Stimulated activated CD8-positive, alpha-beta memory T cell treated with anti-CD3 and anti-CD28 coated beads, Interleukin-7, amount 100 ng/mL, for 4 hours (primary cell): ENCODE measurements around the gene PPP1R9A.

Experiments
- DNase-seq, 2 donors: peaks; one replicate each; pipeline ENCODE4 v3.0.0-alpha.2; 2020; ENCODE audit warnings: low read depth in 2 of 2

PPP1R9A gene

DNA sequence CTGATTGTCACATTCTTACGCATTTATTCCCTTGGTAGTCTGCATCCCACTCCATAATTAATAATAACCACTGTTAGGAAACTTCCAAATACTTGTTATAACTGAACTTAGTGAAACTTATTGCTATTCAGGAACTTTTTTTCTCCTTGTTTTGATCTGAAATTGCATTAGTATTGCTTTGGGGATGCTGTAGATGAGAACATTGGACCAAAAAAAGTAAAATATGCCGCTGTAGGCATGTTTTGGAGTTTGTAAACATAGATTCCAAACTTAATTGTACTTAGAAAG lies 1.7 kb downstream of the PPP1R9A start:
- DNase-seq = no peak

DNA sequence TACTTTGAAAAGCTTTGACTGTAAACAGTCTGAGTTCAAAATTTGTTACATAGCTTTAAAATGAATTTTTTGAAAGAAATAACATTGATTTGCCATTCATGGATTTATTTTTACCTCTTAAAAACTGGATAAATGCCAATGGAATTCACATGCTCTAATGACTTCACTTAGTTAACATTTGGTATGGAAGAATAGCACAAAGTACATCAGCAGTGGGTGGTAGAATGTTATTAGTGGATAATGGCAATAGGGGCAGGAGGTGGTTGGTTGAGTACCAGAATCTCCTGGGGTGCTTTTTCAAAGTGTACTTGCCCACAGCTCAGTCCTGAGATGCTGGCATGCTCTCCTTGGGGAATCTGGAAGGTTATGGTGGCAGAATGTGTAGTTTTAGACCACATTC lies 4.7 kb downstream of the PPP1R9A start:
- DNase-seq = no peak

DNA sequence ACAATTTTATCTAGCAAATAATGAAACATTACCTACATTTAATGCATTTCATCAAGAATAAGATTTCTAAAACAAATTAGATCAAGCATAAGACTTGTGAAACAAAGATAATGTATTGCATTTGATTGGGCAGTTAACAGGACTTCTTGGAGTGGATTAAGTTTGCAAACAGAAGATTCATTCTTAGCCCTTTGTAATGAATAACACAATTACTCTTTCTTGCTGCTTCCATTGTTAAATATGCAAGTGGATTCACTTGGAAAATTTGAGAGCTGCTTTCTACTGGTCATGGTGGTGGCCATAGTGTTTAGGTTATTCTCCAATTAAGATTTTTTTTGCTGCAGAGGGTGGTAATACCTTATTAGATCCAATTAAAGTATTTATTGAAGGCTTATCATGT lies 6.0 kb downstream of the PPP1R9A start:
- DNase-seq = no peak

DNA sequence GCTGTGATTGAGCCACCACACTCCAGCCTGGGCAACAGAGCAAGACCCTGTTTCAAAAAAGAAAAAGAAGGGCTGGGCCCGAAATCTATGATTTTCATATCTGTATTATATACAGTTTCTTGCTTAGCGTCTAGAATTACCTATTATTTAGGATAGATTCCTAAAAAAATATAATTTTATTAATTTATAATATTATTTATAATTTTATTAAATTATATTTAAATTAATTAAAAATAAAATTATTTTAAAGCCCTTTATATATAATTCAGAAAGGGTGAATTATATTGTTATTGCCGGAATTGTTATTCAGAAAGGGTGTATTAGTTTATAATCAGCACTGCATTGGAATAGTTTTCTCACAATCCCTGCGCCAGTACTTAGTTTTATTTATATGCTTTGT lies 14.5 kb downstream of the PPP1R9A start:
- DNase-seq = no peak

DNA sequence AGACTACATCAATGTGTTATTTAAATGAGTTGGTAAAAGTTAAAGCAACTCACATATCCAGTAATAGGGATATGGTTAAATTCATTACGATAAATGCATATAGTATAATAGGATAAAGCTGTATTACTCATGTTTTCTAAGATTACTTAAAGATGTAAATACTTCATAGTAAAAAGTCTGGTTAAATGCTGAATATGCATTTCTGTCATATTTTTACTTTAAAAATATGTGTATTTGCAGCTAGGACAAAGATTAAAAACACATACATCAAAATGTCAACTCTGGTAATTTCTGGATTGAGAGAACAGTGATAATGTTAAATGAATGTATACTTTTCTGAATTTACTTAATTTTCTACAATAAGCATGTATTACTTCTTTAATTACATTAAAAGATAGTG lies 15.1 kb downstream of the PPP1R9A start:
- no peak for DNase-seq

DNA sequence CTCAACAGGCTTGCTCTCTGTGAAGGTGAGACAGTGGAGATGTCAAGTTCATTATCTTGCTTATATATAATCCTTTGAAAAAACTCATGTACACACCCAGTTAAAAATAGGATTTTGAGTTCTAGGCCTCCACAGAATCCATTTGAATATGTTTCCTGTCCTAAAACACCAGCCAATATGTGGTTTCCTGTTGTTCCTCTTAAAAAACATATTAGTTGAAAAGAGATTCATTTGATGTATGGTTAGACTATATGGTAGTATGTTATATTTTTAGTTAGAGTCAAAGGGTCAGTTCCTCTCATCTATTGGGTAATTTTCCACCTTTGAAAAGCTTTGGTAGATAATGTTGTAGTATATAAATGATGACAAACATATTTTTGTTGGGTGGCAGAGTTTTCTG lies 16.0 kb downstream of the PPP1R9A start:
- DNase-seq = no peak

DNA sequence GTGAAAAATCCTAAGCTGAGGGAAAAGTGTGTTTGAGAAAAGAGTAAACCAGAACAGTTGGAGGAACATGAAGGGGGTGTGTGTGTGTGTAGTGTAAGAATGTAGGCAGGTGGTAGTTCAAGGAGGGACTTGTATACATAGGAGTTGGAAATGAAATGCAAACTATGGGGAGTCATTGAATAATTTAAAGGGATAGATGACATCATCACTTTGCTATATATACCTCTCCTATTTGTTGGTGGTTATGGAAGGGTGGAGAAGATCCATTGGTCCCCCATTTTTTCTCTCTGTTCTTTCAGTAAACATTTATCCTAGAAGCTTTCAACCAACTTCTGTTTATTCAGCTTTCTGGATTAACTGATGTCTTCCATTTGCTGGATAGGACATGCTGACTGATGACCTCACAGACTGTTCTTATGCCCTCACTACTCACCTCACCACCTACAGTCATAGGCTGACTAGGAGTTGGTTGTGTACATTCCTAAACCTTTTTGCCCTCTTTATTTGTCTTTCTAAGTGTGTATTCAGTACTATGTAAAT lies 20.8 kb downstream of the PPP1R9A start:
- no peak for DNase-seq

DNA sequence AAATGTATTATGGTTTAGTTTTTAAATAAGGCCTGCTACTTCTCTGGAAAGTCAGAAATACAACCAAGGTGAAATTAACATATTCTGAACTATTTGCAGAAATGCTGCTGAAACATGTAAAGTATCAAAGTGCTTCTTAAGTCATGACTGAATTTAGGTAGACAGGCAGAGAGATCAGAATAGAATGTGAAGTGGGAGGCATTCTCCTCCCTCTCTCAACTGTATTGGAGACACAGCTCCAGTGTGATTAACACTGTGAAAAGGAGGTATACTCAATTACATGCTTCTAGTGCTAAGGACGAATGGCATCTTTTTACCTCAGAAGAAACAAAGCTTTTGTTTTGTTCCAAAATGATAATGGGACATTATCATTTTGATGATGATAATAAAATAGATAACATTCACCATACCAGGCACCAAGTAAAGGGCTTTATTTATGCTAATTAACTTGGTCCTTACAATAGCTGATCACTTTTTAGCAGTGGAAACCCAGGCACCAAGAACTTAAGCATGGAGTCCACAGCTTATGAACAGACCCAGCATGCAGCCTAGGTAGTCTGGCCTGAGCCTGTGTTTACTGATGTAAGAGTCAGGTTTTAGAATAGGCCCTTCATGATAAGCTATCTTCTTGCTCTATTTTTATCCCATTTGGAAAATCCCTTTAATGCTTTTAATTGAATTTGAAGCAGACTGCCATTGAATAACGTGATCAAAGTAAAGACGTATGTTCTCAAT lies 26.0 kb downstream of the PPP1R9A start:
- DNase-seq = no peak

DNA sequence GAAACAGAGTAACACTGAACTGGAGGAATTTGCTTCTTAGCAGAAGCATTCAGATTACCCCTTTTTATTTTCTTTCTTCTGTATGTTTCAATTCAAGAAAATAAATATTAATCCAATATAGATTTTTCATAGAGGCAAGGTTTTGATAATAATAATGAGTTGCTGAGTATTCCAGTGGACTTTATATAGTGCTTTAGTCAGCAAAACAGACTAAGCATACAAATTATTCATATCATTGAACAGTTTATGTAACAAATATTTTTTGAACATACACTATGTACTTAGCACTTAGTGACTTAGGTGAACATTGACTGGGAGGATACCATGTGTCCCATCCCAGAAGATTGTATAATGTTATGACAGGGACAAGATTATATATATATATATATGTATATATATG lies 32.0 kb downstream of the PPP1R9A start:
- no peak for DNase-seq

DNA sequence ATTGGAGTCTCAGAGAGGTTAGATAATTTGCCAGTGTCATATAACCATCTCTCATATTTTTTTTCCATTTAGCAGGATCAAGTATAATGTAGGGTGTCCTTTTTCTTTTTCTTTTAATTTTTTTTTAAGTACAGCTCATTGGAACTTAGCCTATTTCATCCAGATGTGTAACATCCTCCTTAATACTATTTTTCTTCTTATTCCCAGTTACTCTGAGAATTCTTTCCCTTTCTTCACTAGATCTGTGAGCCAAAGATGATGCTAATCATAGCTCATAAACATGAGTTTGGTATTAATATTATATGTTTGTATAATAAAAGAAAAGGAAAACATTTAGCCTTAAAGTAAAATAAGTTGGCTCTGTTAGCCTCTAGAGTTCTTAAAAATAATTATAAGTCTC lies 32.8 kb downstream of the PPP1R9A start:
- no peak for DNase-seq

DNA sequence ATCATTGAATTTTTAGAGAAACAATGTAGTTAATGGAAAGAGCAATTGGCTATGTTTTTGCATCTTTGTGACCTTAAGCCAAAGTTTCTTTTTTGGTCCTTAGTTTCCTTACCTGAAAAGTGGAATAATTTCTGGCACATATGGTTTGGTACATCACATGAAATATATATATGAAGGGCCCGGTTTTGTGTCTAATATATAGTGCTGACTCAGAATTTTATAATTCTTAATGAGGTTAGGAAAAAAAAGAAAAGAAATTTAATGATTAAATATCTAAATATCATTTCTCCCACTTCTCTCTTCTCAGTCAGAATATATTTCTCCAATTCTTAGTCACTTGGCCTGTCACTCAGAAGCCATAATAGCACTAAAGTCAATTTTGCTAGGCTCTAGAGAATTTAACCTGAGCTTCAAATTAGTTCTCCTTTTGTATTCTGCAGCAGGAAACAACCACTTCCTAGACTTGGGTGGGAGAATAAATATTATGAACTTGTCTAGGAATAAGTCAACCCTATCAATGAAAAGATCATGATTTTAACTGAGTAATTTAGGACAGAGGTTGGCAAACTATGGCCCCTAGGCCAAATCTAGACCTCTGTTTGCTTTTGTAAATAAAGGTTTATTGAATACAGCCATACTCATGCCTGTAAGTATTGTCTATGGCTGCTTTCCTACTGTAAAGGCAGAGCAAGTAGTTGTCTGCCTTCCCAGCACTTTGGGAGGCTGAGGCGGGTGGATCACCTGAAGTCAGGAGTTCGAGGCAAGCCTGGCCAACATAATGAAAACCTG lies 34.6 kb downstream of the PPP1R9A start:
- DNase-seq = no peak

DNA sequence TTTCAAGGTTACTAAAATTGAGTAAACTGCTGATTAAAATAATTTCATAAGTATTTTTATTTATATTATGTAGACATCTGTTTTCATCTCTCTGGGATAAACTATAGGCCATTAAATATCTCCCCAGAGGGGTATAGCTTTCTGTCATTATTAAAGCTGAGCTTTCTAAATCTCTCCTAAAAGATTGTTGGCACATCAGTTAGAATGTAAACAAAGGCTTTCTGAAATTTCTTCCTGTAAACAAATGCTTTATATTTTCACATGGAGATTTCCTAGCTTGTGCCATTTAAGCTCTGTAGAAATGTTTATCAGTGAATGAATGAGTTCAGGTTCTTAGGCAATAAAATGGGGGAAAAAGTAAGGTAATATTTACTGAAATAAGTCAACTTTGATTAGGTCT lies 35.7 kb downstream of the PPP1R9A start:
- DNase-seq = no peak

DNA sequence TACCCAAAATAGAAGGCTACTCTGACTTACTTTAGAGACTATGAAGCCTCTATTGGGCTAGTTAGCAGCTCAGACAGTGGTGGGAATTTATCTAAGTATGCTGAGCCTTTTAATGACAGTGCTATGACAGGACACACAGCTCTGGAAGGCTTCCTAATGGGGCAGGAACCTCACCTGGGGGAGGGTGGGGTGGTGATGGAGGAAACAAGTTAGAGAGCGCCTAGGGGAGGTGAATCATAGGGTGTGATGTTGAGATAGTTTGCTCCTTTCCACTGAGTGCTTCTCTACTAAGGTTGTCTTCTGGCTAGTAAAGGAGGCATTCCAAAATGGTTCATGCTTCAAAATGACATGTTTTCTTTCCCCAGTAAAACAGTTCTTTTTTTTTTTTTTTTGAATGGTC lies 42.1 kb downstream of the PPP1R9A start:
- DNase-seq = no peak

DNA sequence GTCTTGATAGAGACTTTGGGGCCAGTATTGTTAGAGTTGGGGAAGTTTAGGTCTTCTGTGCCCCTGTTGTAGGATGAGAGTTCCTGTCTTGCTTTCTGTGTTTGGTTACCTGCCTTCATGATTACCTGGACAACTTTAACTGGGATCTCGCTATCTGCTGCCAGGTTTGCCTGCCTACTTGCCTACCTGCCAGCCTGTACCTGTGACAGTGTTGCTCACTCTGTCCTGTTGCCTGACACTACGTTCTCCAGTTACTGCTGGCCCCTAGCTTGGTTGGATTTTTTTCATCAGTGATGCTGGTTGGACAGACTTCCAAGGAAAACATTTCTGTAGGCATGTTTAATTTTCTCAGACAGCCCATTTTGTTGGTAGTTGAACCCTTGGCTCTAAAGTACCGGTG lies 48.4 kb downstream of the PPP1R9A start:
- no peak for DNase-seq

DNA sequence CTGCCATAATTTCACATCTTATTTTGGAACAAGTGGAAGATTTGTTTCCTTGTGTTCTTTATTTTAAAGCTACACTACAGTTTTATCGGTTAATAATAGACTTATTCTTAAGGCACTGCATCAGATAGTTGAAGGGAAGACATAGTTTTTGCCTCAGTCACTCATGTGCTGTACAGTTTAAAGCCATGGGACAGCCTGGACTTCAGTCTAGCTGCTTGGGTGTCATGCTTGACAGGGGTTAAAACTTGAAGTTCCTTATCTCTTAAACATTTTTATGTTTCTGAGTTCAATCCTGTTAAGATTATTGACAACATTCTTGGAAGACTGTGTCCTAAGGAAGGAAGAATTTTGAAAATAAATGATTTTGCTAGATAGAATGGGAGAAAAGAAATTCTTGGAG lies 49.7 kb downstream of the PPP1R9A start:
- DNase-seq = no peak

DNA sequence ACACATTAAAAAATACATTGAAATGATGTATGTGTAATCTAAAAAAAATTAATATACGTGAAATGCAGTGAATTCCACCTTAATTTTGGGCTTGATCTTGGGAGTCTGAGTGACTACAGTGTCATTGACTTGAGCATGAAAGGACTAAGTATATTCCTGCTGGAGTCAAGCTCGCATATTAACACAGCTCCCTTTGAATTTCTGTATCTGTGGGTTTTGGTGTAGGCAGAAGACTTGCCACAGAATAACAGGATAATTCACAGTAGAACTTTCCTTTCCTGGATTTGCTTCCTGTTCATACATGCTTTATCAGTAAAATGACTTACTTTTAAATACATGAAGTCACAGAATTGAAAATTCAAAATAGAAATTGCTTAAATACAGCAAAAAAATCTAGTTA lies 55.3 kb downstream of the PPP1R9A start:
- DNase-seq = no peak

DNA sequence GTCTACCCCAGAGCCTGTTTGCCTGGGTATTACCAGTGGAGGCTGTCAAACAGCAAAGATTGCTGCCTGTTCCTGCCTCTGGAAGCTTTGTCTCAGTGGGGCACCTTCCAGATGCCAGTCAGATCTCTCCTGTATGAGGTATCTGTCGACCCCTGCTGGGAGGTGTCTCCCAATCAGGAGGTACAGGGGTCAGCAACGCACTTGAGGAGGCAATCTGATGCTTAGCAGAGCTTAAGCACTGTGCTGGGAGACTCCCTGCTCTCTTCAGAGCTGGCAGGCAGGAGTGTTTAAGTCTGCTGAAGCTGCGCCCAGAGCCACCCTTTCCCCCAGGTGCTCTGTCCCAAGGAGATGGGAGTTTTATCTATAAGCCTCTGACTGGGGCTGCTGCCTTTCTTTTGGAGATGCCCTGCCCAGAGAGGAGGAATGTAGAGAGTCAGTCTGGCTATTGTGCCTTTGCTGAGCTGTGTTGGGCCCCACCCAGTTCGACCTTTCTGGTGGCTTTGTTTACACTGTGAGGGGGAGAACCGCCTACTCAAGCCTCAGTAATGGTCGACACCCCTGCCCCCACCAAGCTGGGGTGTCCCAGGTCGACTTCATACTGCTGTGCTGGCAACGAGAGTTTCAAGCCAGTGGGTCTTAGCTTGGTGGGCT lies 62.2 kb downstream of the PPP1R9A start:
- no peak for DNase-seq

DNA sequence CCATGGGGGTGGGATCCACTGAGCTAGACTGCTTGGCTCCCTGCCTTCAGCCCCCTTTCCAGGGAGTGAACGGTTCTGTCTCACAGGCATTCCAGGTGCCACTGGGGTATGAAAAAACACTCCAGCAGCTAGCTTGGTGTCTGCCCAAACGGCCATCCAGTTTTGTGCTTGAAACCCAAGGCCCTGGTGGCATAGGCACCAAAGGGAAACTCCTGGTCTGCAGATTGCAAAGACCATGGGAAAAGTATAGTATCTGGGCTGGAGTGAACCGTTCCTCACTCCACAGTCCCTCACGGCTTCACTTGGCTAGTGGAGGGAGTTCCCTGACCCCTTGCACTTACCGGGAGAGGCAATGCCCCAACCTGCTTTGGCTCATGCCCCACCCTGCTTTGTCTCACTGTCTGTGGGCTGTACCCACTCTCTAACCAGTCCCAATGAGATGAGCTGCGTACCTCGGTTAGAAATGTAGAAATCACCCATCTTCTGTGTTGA lies 62.7 kb downstream of the PPP1R9A start:
- DNase-seq = no peak

DNA sequence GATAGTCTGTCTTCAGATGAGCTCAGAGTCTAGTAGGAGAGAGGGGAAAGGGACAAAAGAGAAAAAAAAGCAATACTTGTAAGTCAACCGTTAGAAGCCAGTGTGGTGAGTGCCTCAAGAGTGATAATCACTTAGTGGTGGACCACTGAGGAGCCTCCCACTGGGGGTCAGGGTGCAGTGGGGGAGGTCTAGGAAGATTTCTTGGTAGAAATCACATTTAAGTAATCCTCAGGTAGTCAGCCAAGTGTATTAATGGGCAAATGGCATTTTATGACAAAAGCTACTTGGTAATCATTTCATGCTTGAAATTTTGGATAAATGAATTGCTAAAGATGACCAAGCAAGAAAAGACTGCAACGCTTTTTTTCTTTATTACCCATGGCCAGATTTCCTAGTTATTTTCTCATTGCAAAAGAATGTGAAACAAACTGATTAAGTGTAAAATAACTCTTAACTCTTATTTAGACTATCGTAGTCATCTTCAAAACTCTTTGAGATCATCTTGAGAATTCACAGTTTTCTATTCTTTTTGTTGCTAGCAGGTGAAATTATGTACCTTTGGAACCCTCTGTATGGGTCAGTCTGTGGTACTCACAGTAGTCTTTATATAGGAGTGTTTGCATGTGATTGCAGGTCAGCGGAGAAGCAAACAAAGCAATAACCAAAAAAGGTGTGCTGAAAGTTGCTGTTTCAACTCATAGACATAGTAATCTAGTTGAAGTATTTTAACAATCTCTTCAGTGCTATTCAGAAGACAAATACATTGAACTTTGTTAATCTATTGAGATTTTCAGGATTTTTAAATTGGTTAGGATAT lies 63.9 kb downstream of the PPP1R9A start:
- no peak for DNase-seq

DNA sequence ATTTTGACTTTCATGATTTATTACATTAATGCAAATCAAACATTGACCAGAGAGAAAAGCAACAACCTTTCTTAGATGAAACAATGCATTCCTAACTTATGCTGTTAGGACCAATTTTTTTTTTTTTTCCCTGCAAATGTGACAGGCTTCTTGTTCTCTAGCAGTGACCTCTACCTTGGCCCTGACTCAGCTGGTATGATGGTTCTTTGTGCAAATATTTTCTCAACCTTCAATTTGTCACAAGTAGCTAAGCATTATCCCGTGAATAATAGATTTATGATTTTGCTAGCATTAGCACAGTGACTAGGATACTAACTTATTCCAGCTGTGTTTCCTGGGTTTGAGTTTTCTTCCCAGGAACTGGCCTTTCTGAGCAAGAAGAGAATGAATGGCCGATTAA lies 64.9 kb downstream of the PPP1R9A start:
- DNase-seq = no peak

DNA sequence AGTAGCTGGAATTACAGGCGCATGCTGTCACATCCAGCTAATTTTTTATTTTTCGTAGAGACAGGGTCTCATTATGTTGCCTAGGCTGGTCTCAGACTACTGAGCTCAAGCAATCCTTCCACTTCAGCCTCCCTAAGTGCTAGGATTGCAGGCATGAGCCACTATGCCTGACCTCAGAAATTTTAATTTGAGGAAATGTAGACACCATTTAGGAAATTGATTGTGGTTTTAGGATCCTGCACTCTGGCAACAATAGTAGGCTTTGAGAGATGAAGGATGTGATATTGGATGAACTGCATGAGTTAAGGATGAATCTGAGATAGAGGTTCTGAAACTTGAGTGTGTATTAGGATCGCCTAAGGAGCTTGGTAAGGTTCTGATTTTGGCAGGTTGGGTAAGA lies 66.5 kb downstream of the PPP1R9A start:
- DNase-seq = no peak

DNA sequence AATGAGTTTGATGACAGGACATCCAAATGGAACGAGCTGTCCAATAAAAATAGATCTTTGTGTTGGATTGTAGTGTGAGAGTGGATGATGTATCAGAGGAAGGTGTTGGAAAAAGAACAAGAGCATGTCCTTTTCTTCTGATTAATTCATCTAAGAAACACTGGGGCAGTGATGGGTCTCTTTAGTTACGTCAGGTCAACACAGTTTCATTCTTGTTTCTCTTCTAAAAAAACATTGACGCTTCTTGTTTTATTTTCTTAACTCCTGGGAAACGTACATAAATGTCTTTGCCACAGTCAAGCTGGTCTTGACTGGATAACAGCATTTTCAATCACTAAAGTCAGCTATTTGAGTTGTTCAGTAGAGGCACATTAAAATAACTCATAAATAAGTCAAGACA lies 67.0 kb downstream of the PPP1R9A start:
- no peak for DNase-seq
